GM19328 (cell line): ENCODE data around the gene GRID1.

Source experiments
- ATAC-seq: cut with Tn5 transposase; IDR thresholded peaks from one replicate; pipeline ENCODE4 v1.9.1; 2021; ENCODE audit warnings: mild to moderate bottlenecking, moderate library complexity; ENCODE audit not compliant: unreplicated experiment

GRID1 gene

DNA sequence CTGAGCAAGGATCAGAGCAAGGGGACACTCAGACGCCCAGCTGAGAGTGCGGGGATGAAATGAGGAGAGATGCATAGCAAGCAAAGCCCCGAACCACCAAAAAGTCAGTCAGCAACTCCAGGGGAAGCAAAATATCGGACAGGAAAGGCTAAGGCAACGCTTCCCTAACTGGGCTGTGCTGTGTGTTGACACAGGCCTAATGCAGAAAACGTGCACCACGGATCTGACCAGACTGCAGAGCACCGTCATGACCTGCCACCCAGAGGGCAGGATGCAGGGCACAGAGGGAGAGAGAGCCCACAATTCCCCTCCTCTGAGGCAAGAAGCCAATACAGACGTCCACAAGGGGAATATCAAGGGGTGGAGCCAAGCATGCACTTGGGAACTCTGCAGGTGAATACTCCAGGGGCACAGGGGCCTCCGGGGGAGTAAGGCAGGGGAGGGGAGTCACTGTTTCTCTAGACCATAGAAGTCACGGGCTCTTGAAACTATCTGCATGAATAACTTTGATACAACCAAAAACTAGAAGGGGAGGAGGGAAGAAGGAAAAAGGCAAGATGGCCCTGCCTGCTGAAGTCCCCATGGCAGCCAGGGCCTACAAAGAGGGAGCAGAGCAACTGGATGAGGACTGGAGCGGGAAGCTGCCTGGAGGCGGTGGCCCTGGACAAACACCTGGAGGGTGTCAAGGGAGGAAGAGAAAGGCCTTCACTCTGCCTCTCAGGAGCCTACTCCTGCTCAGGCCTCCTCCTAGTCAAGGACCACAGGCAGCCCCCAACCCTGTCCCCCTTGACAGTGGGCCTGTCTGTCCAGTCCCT lies 26.2 kb downstream of the GRID1 start:
- ATAC-seq, result no peak

DNA sequence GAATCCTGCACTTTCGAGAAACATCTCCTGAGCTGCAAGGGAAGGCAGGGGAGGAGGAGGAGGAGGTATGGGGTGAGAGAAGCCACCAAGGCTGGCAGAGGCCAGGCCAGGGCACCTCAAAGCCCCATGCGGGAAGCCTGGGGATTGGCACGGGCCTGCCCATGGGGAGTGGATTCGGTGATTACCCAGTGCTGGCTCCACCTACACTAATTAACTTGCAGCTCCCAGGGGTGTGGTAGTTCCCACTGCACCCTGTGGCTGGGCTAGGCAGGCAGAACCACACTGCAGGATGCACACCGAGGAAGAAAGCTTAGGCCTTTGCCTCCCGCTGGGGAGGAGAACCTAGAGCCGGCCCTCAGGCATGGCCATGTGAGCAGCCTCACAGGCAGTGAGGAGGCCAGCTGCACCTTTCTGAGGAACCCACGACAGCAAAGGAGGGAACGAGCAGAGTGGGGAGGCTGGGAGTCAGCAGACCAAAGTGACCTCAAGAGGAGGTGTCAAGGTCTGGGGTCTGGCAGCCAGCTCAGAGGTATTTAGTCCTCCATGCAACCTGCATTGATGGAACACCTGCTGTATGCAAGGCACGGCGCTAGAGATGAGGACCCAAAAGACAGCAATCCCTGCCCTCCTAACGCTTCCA lies 27.2 kb downstream of the GRID1 start:
- no peak for ATAC-seq

GRCh38 chr10:86337121-86337601 lies 29.4 kb downstream of the GRID1 start:
- ATAC-seq, result no peak

- no peak for ATAC-seq
Measured at GRCh38 chr10:86336341-86336740, 30.3 kb downstream of the GRID1 start.

- no peak for ATAC-seq
Measured at GRCh38 chr10:86335831-86336230, 30.8 kb downstream of the GRID1 start.

GRCh38 chr10:86335257-86335656 lies 31.3 kb downstream of the GRID1 start:
- ATAC-seq, result no peak

DNA sequence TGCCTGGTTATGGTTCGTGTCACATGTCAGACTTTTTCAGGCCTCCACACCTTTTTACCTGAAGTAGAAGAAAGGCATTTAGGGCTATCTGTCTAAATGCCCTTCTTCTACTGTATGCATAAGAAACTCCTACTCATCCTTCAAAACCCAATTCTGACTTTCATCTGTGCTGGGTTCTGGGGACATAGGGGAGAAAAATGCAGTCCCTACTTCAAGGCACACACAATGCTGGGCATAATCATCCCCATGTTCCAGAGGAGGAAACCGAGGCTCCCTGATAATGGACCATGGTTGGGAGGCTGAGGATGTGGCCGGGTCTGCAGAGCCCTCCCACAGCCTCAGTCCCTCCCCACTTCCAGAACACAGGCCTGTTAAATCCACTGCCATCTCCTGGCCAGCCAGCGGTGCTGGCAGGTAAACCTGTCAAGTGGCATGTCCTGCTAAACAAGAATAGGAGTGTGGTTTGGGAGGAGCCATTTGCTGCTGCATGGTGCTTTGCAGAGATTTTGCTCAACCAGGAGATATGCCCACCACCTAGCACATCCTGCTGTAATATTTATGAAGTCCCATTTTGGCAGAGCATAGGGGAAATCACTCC lies 32.0 kb downstream of the GRID1 start:
- no peak for ATAC-seq

DNA sequence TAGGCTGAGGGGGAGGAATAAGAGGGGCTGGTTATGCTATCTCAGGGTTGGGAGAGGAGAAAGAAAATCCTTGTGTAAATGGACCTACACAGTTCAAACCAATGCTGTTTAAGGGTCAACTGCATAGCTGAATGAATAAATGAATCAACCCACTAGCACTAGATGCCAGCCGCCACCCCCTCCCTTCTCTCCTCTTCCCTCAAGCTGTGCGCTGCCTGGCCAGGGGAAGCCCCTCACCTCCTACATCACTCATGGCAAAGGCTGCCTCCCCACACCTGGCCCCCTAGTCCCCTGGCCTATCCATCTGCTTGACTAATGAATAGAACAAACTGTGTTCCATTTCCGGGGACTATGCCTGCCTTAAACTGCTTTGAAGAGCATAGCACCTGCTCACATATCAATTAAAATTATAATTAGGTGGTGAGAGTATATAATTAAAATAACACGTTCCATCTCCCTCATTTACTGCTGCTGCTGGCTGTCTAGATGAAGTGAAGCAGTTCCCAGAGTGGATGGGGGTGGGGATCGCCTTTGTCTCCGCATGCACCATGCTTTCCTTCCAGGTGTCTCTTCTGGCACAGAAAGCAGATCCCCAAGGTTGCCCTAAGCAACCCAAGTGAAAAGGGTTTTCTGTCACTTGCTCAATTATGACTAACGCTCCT lies 32.6 kb downstream of the GRID1 start:
- no peak for ATAC-seq

GRCh38 chr10:86331861-86332260 lies 34.7 kb downstream of the GRID1 start:
- ATAC-seq, result no peak

DNA sequence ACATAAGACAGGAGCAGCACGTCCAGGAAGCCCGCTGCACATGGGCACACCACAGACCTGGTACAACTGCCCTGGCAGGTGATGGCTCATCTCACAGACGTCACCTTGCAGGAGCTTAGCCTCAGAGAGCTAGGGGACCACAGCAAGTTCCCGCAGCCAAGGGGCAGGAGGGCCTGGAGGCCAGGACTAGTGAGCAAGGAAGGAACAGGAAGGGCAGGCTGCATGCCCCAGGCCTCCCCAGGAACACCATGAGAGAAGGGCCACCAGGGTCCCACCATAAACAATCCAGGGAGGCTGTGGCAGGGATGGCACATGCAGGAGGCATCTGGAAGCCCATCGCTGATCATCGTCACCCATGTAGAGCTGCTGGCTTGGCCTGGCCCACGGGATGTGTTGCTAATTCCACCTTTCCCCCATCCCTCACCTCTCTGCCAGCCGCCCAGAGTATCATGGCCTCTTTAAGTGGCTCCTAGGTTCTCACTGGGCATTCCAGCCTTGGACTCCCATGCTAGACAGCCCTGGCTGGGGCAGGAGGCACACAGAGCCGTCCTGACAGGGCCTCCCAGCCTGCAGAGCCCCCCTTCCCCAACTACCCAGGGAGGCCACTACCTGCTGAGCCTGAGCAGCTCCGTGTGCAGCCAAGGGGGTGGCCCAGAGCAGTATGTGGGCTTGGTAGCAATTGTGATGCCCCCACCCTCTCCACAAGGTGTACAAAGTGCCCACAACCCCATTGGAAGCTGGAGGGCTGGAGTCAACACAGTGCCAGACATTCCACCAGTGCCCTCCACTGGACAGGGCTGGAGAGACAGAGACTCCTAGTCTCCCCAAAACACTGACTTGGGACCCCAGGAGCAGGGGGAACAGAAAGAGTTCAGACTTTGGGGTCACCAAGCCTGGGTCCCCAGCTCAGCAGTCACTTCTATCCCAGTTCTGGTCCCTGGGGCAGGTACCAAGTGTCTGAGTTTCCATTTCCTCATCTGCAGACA lies 35.5 kb downstream of the GRID1 start:
- ATAC-seq, result no peak

DNA sequence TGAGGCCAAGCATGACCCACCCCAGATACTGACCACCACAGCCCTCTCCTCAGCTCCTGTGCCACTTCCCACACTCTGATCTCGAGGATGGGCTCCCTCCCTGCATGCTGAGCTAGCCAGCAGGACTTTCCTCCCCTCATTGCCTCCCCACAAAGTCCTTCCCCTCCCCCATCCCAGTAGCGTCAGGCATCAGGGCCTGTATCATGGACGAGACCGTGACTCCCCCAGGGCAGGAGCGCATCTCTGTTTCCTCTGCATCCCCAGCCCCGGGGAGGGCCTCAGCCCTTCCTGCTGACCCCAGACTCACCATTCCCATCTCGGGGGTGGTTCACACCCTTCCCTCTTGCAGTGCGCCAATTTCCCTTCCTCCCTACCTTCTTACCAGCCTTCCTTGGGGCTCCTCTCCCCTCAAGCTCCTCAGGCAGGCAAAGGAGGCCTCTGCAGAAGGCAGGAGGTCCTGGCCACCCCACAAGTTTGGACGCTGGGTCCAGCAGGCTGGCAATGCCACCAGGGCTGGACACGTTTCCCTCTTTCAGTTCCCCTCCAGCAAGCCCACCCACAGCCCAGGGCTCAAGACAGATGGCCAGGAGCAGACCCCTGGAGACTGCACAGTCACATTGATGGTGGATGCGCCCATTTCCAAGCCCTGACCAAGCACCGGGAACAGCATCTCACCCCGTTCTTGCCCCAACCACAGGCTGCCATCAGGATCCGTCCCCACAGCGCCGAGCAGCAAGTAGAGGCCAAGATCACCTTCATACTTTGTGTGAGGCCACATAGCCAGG lies 36.5 kb downstream of the GRID1 start:
- ATAC-seq, result no peak

- ATAC-seq, result no peak
Measured at GRCh38 chr10:86329093-86329710, 37.4 kb downstream of the GRID1 start.

DNA sequence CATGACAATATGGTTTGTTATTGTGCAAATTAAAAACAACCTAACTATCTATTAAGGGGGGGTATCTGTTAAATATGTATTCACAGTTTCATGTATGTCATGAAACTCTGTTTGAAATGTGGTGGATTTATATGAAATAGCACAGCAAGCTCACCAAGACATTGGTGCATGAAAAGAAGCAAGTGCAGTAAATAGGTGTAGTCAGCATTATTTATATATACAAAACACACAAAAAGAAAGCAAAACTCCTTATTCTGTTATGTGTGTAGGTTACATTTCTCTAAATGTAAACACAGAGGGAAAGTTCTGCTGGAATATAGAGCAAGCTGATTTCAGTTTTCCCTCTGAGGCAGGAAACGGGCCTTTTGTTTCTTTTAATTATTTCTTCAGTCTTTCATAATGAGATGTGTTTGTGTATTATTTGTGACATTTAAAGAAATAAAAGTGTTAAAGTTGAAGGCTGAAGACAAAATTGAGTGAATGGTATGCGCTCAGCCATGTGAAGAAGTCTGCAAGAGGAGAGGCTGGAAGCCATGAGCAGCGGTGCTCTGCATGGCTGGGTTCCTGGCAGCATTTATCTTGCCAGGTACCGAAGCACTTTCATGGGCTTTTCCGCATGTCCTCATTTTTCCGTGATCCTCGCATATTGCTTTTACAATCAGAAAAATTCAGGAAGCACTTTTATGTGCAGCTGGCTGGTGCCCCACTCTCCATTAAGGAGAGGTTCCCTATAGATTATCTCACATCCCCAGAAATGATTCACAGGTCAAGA lies 38.5 kb downstream of the GRID1 start:
- no peak for ATAC-seq

- ATAC-seq, result no peak
Measured at GRCh38 chr10:86325158-86325557, 41.4 kb downstream of the GRID1 start.

- no peak for ATAC-seq
Measured at GRCh38 chr10:86321568-86321967, 45.0 kb downstream of the GRID1 start.

DNA sequence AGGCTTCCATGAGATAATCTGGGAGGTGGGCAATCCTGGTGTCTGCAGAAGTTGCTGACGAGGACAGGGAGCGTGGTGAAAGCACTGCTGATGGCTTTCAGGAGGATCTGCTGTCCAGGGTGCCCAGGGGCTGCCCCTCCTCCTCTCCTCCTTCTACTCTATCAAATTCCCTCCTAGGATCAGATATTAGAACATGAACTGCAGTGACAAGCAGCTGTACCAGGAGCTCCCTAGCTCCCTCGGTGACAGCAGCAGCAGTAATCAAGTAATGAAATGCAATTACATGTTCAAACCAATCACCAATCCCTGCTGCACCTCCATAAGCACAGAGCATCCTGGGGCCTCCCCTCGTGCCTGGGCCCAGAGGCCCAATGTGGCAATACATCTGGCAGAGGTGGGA lies 46.9 kb downstream of the GRID1 start:
- no peak for ATAC-seq

- no peak for ATAC-seq
Measured at GRCh38 chr10:86317949-86318725, 48.5 kb downstream of the GRID1 start.

GRCh38 chr10:86316990-86317389 lies 49.6 kb downstream of the GRID1 start:
- no peak for ATAC-seq
